Measurements from ENCODE around the gene STX1B. TPM values are rescaled to one million over a fixed set of nuclear protein-coding genes. Genes with fewer than 3 reads are reported as not detected.

Gene STX1B
- total RNA-seq, 3 donors from 2014 or later (not counting 1 experiment from before 2014, with no cell fraction given) = 0.14 to 1.6 (median 0.32) TPM

- Histone ChIP-seq H3K4me3 (ENCODE audit: low read length) (no peak overlapping the region), H3K27me3 (ENCODE audit: control insufficient read depth, insufficient read depth, low read length) (peaks cover 17% of the 10 kb centered on the region), H3K27ac (ENCODE audit: low read length) (no peak overlapping the region), H3K36me3 (ENCODE audit: control insufficient read depth, insufficient read depth, low read length) (no peaks in the 10 kb centered on the region), H3K9me3 (ENCODE audit: control insufficient read depth, insufficient read depth, low read length) (no peaks in the 10 kb centered on the region), H3K4me1 (ENCODE audit: control insufficient read depth, insufficient read depth, low read length) (peaks cover 7% of the 10 kb centered on the region)
- H3K27me3 Mint-ChIP-seq (ENCODE audit: low read depth in 2 of 2) = peaks cover 15 to 45% of the 10 kb centered on the region in 2 donors
- H3K4me1 Mint-ChIP-seq = peaks cover 0 to 20% of the 10 kb centered on the region in 2 donors
- TF ChIP-seq, protein P1, sequence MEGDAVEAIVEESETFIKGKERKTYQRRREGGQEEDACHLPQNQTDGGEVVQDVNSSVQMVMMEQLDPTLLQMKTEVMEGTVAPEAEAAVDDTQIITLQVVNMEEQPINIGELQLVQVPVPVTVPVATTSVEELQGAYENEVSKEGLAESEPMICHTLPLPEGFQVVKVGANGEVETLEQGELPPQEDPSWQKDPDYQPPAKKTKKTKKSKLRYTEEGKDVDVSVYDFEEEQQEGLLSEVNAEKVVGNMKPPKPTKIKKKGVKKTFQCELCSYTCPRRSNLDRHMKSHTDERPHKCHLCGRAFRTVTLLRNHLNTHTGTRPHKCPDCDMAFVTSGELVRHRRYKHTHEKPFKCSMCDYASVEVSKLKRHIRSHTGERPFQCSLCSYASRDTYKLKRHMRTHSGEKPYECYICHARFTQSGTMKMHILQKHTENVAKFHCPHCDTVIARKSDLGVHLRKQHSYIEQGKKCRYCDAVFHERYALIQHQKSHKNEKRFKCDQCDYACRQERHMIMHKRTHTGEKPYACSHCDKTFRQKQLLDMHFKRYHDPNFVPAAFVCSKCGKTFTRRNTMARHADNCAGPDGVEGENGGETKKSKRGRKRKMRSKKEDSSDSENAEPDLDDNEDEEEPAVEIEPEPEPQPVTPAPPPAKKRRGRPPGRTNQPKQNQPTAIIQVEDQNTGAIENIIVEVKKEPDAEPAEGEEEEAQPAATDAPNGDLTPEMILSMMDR (IDR thresholded peaks at IDR 0.05) = no peak
- no peak overlapping the region for H3K27ac Mint-ChIP-seq
- ATAC-seq (no peak), DNase-seq (no peak)
- H3K36me3 Mint-ChIP-seq = no peaks in the 10 kb centered on the region
- WGBS (ENCODE audit: insufficient coverage) = 59% methylated on average over 5 of the region's 6 CpGs
- no peak overlapping the region for H3K4me3 Mint-ChIP-seq
- intact Hi-C loops (cut with micrococcal nuclease) = no loop called here
- H3K9me3 Mint-ChIP-seq = no peaks in the 10 kb centered on the region
These were observed 2.8 kb downstream of the STX1B start for GRCh38 chr16:31007684-31008083.

- H3K4me1 ChIP-seq (ENCODE audit: control insufficient read depth, insufficient read depth, low read length) = peaks cover 7% of the 10 kb centered on the region
- no peaks in the 10 kb centered on the region for H3K9me3 ChIP-seq (ENCODE audit: control insufficient read depth, insufficient read depth, low read length)
- TF ChIP-seq, protein P1 (IDR thresholded peaks at IDR 0.05) = no peak
- no peak for ATAC-seq
- H3K27me3 ChIP-seq (ENCODE audit: control insufficient read depth, insufficient read depth, low read length) = peaks cover 13% of the 10 kb centered on the region
- no peaks in the 10 kb centered on the region for H3K36me3 Mint-ChIP-seq
- peaks cover 5 to 35% of the 10 kb centered on the region in 2 donors for H3K27me3 Mint-ChIP-seq (ENCODE audit: low read depth in 2 of 2)
- H3K27ac ChIP-seq (ENCODE audit: low read length) = no peak overlapping the region
- no peaks in the 10 kb centered on the region for H3K36me3 ChIP-seq (ENCODE audit: control insufficient read depth, insufficient read depth, low read length)
- no peaks in the 10 kb centered on the region for H3K9me3 Mint-ChIP-seq
- H3K4me3 ChIP-seq (ENCODE audit: low read length) = no peak overlapping the region
- 97% methylated on average over 8 of the region's 8 CpGs for WGBS (ENCODE audit: insufficient coverage)
- DNase-seq = no peak
- intact Hi-C loops (cut with micrococcal nuclease) = no loop called here
- H3K4me3 Mint-ChIP-seq = no peak overlapping the region
- no peak overlapping the region for H3K27ac Mint-ChIP-seq
- peaks cover 0 to 13% of the 10 kb centered on the region in 2 donors for H3K4me1 Mint-ChIP-seq
These were observed 3.8 kb downstream of the STX1B start for GRCh38 chr16:31006589-31006988.

GRCh38 chr16:31006086-31006385 is 4.4 kb downstream of the STX1B start:
- H3K4me3 ChIP-seq (ENCODE audit: low read length) = no peak overlapping the region
- Mint-ChIP-seq H3K4me1 (peaks cover 0 to 8% of the 10 kb centered on the region in 2 donors), H3K36me3 (no peaks in the 10 kb centered on the region), H3K4me3 (no peak overlapping the region), H3K27me3 (ENCODE audit: low read depth in 2 of 2) (peaks cover 0 to 29% of the 10 kb centered on the region in 2 donors), H3K27ac (no peak overlapping the region), H3K9me3 (no peaks in the 10 kb centered on the region)
- TF ChIP-seq, protein P1 (IDR thresholded peaks at IDR 0.05) = no peak
- peaks cover 7% of the 10 kb centered on the region for H3K27me3 ChIP-seq (ENCODE audit: control insufficient read depth, insufficient read depth, low read length)
- no peak for ATAC-seq
- intact Hi-C loops (cut with micrococcal nuclease) = no loop called here
- WGBS (ENCODE audit: insufficient coverage) = 78% methylated on average over 7 of the region's 7 CpGs
- H3K4me1 ChIP-seq (ENCODE audit: control insufficient read depth, insufficient read depth, low read length) = peaks cover 5% of the 10 kb centered on the region
- no peak for DNase-seq
- no peaks in the 10 kb centered on the region for H3K36me3 ChIP-seq (ENCODE audit: control insufficient read depth, insufficient read depth, low read length)
- H3K9me3 ChIP-seq (ENCODE audit: control insufficient read depth, insufficient read depth, low read length) = no peaks in the 10 kb centered on the region
- no peak overlapping the region for H3K27ac ChIP-seq (ENCODE audit: low read length)

GRCh38 chr16:31005350-31006085 is 4.9 kb downstream of the STX1B start:
- H3K27ac Mint-ChIP-seq = no peak overlapping the region
- Histone ChIP-seq H3K4me3 (ENCODE audit: low read length) (no peak overlapping the region), H3K36me3 (ENCODE audit: control insufficient read depth, insufficient read depth, low read length) (no peaks in the 10 kb centered on the region), H3K27ac (ENCODE audit: low read length) (no peak overlapping the region), H3K27me3 (ENCODE audit: control insufficient read depth, insufficient read depth, low read length) (peaks cover 3% of the 10 kb centered on the region), H3K4me1 (ENCODE audit: control insufficient read depth, insufficient read depth, low read length) (peaks cover under 1% of the 10 kb centered on the region), H3K9me3 (ENCODE audit: control insufficient read depth, insufficient read depth, low read length) (no peaks in the 10 kb centered on the region)
- no peaks in the 10 kb centered on the region for H3K9me3 Mint-ChIP-seq
- TF ChIP-seq, protein P1 (IDR thresholded peaks at IDR 0.05) = no peak
- H3K4me3 Mint-ChIP-seq = no peak overlapping the region
- intact Hi-C loops (cut with micrococcal nuclease) = no loop called here
- ATAC-seq (no peak), DNase-seq (no peak)
- H3K4me1 Mint-ChIP-seq = peaks cover 0 to 5% of the 10 kb centered on the region in 2 donors
- H3K27me3 Mint-ChIP-seq (ENCODE audit: low read depth in 2 of 2) = peaks cover 0 to 27% of the 10 kb centered on the region in 2 donors
- WGBS (ENCODE audit: insufficient coverage) = 81% methylated on average over 16 of the region's 16 CpGs
- no peaks in the 10 kb centered on the region for H3K36me3 Mint-ChIP-seq
